PC-9 (cell line): ENCODE measurements around the gene IRF7. TPM values are rescaled to one million over a fixed set of nuclear protein-coding genes. Genes with fewer than 3 reads are reported as not detected.

Experiments used
- BruUV-seq: library from RNA; stranded (reverse); fragments of 400-500 nt; replicated peaks from 2 replicates; lab custom pipeline; 2021; lab: Mats Ljungman, UMichigan
- CTCF ChIA-PET: fragments of 300-600 bp; sonication (Branson Sonifier 250); formaldehyde crosslinking; loops from one replicate; lab custom pipeline; 2022; ENCODE audit warnings: antibody characterized with exemption; lab: Charles Lee
- POLR2A ChIA-PET: fragments of 300-600 bp; sonication (Branson Sonifier 250); formaldehyde crosslinking; loops from one replicate; lab custom pipeline; 2022; ENCODE audit warnings: antibody characterized with exemption; ENCODE audit not compliant: unreplicated experiment; lab: Charles Lee
- DNase-seq, 2 experiments: peaks; one replicate each; pipeline versions ENCODE4 v3.0.0 to v3.0.0-alpha.2; 2015 to 2022; ENCODE audit warnings: mixed read lengths in 1 of 2
- H2AFZ ChIP-seq: fragments of 200-600 bp; sonication (generic); 2 replicates; pipeline ENCODE4 v1.8.1; 2017; ENCODE audit warnings: antibody characterized with exemption
- H3F3A ChIP-seq: fragments of 200-600 bp; sonication (generic); 2 replicates; pipeline ENCODE4 v1.8.1; 2017; ENCODE audit warnings: antibody characterized with exemption, mild to moderate bottlenecking, low read depth; ENCODE audit not compliant: insufficient read depth
- H3K27ac ChIP-seq: fragments of 200-600 bp; sonication (generic); 2 replicates; pipeline ENCODE4 v1.6.1; 2016; ENCODE audit warnings: mixed run types
- H3K27me3 ChIP-seq: fragments of 200-600 bp; sonication (generic); 2 replicates; pipeline ENCODE4 v1.6.1; 2016; ENCODE audit warnings: low read depth, mixed run types; ENCODE audit not compliant: insufficient read depth
- H3K36me3 ChIP-seq: fragments of 200-600 bp; sonication (generic); 2 replicates; pipeline ENCODE4 v1.6.1; 2016; ENCODE audit warnings: low read depth, mixed run types
- H3K4me1 ChIP-seq: fragments of 200-600 bp; sonication (generic); replicated peaks from 2 replicates; pipeline ENCODE4 v1.6.1; 2016; ENCODE audit warnings: mixed run types; ENCODE audit not compliant: insufficient read depth
- H3K4me2 ChIP-seq: fragments of 200-600 bp; sonication (generic); 2 replicates; pipeline ENCODE4 v1.6.1; 2017; ENCODE audit warnings: mixed run types
- H3K4me3 ChIP-seq: fragments of 200-600 bp; sonication (generic); 2 replicates; pipeline ENCODE4 v1.6.1; 2016; ENCODE audit warnings: mixed run types
- H3K79me2 ChIP-seq: fragments of 200-600 bp; sonication (generic); 2 replicates; pipeline ENCODE4 v1.6.1; 2017; ENCODE audit warnings: low read depth, mixed run types
- H3K9me2 ChIP-seq: fragments of 200-600 bp; sonication (generic); 2 replicates; pipeline ENCODE4 v1.8.1; 2017; ENCODE audit warnings: mild to moderate bottlenecking; ENCODE audit not compliant: insufficient read depth
- H3K9me3 ChIP-seq: fragments of 200-600 bp; sonication (generic); 2 replicates; pipeline ENCODE4 v1.8.1; 2016; ENCODE audit warnings: low read depth; ENCODE audit not compliant: insufficient read depth
- H4K20me1 ChIP-seq: fragments of 200-600 bp; sonication (generic); 2 replicates; pipeline ENCODE4 v1.8.1; 2017; ENCODE audit not compliant: insufficient read depth
- EZH2 ChIP-seq: fragments of 200-600 bp; sonication (generic); IDR thresholded peaks from 2 replicates; pipeline ENCODE4 v1.8.0; 2017; ENCODE audit warnings: antibody characterized with exemption, low read depth
- intact Hi-C: fragments of 100-400 bp; cut with micrococcal nuclease; formaldehyde crosslinking; loops from one replicate; pipeline ENCODE4 v1.10.0; 2022; ENCODE audit not compliant: unreplicated experiment
- total RNA-seq: library from RNA; stranded (reverse); gene quantifications from 2 replicates; pipeline ENCODE4 v1.2.3, GENCODE V29; 2021
- TF ChIP-seq, protein P1 (sequence below): fragments of 200-600 bp; sonication (generic); conservative IDR thresholded peaks from 2 replicates; pipeline ENCODE4 v1.6.1; 2017; ENCODE audit warnings: mixed run types, antibody characterized with exemption, mild to moderate bottlenecking, moderate library complexity

The IRF7 gene
- total RNA-seq, 1 experiment from 2014 or later = 10.7 TPM

DNA sequence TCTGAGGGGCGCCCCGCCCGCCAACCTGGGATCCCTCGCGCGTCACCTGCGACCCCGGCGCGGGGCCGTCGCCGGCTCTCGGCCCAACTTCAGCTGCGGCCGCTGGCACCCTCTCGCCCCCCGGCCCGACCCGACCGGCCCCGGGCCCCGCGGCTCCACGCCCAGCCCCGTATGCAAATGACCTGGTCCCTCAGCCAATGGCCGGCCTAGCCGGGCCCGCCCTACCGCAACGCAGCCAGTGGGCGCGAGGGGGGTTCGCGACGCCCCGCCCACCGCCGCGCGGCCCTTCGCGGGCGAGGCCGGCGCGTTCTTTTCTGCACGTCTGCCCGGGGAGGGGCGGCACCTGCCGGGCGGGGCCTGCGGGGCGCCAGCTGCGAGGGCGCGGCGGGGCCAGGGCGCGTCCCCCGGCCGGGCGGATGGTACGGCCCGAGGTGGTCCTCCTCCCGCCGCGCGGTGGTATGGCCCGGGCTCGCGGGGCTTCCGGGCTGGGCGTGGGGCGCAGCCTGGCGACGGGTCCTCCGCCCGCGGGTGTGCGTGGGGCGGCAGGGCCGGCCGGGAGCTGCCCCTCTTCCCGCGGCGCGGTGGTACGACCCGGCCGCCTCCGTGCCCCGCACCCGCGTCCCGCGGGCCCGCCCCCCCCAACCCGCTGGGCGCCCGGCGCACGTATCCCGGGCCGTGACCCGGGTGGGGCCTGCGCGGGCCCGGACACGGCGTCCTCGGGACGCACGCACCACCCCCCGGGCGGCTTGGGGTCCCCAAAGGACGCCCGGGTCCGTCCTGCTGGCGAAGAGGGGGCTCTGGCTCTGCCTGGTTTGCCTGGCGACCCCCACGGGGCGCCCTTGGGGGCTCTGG, 47.2 kb downstream of the IRF7 start:
- CTCF ChIA-PET = no interaction called here
- no peak for TF ChIP-seq EZH2
- TF ChIP-seq, protein P1, sequence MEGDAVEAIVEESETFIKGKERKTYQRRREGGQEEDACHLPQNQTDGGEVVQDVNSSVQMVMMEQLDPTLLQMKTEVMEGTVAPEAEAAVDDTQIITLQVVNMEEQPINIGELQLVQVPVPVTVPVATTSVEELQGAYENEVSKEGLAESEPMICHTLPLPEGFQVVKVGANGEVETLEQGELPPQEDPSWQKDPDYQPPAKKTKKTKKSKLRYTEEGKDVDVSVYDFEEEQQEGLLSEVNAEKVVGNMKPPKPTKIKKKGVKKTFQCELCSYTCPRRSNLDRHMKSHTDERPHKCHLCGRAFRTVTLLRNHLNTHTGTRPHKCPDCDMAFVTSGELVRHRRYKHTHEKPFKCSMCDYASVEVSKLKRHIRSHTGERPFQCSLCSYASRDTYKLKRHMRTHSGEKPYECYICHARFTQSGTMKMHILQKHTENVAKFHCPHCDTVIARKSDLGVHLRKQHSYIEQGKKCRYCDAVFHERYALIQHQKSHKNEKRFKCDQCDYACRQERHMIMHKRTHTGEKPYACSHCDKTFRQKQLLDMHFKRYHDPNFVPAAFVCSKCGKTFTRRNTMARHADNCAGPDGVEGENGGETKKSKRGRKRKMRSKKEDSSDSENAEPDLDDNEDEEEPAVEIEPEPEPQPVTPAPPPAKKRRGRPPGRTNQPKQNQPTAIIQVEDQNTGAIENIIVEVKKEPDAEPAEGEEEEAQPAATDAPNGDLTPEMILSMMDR = no peak

DNA sequence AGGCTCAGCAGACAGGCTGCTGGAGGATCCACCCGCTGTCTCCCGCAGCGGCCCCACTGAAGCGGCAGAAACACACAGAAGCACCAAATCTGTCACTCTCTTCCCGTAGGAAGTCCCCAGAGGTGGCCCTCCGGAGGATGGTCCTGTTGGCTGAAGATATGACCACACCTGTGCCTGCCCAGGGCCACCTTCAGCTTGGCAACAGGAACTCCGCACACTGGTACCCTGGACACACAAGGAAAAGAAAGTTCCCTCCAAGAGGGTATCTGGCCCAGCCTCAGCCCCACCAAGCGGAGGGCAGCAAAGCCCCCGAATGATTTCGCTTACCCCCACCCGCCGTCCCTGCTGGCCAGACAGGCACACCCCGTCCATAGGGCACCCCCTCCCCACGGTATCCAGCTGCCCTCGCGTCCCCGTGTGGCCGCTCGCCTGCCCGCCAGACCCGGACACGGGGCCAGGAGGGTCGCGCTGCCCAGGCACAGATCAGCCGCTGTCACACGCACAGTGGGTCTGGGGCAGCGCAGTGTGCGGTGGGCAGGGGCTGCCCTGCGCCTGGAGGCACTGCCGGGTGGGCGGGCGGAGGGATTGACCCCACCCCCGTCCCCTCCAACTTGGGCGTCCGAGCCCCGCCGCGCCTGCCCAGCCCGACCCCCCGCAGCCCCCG, 48.0 kb downstream of the IRF7 start:
- H3K4me3 ChIP-seq = peak overlapping the region; percentile 54; the same call in 1 of the 2 replicates
- no peak overlapping the region for H3K27ac ChIP-seq
- H3K4me2 ChIP-seq = peak overlapping the region; percentile 78
- BruUV-seq = no TSS peak
- intact Hi-C loops = loop anchor here (10.0 kb wide), 1 partner anchor 157 kb away; no protein-coding TSS in a partner anchor
- H4K20me1 ChIP-seq = no peaks in the 10 kb centered on the region
- POLR2A ChIA-PET = no interaction called here
- no peaks in the 10 kb centered on the region for H3K79me2 ChIP-seq
- H3K27me3 ChIP-seq = no peaks in the 10 kb centered on the region
- H3F3A ChIP-seq = no peaks in the 10 kb centered on the region; the same call in 1 of the 2 replicates
- no peaks in the 10 kb centered on the region for H3K36me3 ChIP-seq
- no peaks in the 10 kb centered on the region for H3K9me2 ChIP-seq
- no peak for DNase-seq
- H2AFZ ChIP-seq = no peak overlapping the region
- H3K9me3 ChIP-seq = no peaks in the 10 kb centered on the region
- TF ChIP-seq EZH2 = no peak
- TF ChIP-seq, protein P1 = no peak
- H3K4me1 ChIP-seq = 0 out of 2 replicates have a peak, but pooled peaks cover 6% of the 10 kb centered on the region
- CTCF ChIA-PET = no interaction called here

More for the DNA sequence above, 47.2 kb downstream of the IRF7 start:
- no peak overlapping the region for H3K27ac ChIP-seq
- H4K20me1 ChIP-seq = no peaks in the 10 kb centered on the region
- H3K9me3 ChIP-seq = no peaks in the 10 kb centered on the region
- POLR2A ChIA-PET = no interaction called here
- BruUV-seq = no TSS peak
- intact Hi-C loops = loop anchor here (10.0 kb wide), 1 partner anchor 156 kb away; no protein-coding TSS in a partner anchor
- DNase-seq = peak; percentile 67 to 95
- H3K27me3 ChIP-seq = no peaks in the 10 kb centered on the region
- H3K4me3 ChIP-seq = peak overlapping the region; percentile 57; the same call in 1 of the 2 replicates
- H3K79me2 ChIP-seq = no peaks in the 10 kb centered on the region
- peak overlapping the region; percentile 85 for H3K4me2 ChIP-seq
- no peaks in the 10 kb centered on the region; the same call in 1 of the 2 replicates for H3F3A ChIP-seq
- no peak overlapping the region for H2AFZ ChIP-seq
- 0 out of 2 replicates have a peak, but pooled peaks cover 6% of the 10 kb centered on the region for H3K4me1 ChIP-seq
- no peaks in the 10 kb centered on the region for H3K36me3 ChIP-seq
- no peaks in the 10 kb centered on the region for H3K9me2 ChIP-seq

DNA sequence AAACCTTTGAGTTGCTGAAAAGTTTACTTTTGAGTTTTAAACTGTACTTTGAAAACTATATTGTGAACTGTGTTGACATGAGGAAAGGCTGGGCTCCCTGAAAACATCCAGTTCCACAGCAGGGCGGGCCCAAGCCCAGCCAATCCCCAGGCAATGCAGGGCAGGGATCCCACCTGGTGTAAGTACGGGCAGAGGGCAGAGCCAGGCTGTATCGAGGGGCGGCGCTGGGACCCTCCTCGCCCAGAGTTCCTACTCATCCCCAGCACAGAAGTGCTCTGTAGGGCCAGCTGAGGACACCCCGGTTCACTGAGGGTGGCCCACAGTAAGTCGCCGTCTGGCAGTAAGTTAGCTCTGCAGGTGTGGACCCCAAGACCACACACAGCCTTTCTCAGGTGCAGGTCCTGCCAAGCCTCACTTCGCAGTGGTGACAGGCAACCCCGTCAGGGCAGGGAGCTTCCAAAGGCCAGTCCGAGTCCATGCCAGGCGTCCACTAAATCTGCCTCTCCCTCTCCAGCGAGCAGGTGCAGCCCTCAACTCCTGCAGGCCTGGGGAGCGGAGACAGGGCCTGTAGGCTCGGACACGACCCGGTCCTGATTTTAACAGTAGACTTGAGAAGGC, 48.6 kb downstream of the IRF7 start:
- no peak for TF ChIP-seq EZH2
- TF ChIP-seq, protein P1 = no peak
- no peaks in the 10 kb centered on the region for H3K27me3 ChIP-seq
- H3K4me3 ChIP-seq = no peak overlapping the region; the same call in 1 of the 2 replicates
- DNase-seq = no peak
- no TSS peak for BruUV-seq
- H2AFZ ChIP-seq = no peak overlapping the region
- no peaks in the 10 kb centered on the region for H4K20me1 ChIP-seq
- H3F3A ChIP-seq = no peaks in the 10 kb centered on the region; the same call in 1 of the 2 replicates
- no peaks in the 10 kb centered on the region for H3K9me2 ChIP-seq
- H3K4me2 ChIP-seq = peak overlapping the region; percentile 78
- H3K9me3 ChIP-seq = no peaks in the 10 kb centered on the region
- H3K79me2 ChIP-seq = peaks cover 1% of the 10 kb centered on the region; the same call in 1 of the 2 replicates
- no peak overlapping the region for H3K27ac ChIP-seq
- POLR2A ChIA-PET = no interaction called here
- no peaks in the 10 kb centered on the region for H3K36me3 ChIP-seq
- intact Hi-C loops = loop anchor here (10.0 kb wide), 1 partner anchor 158 kb away; no protein-coding TSS in a partner anchor
- 0 out of 2 replicates have a peak, but pooled peaks cover 6% of the 10 kb centered on the region for H3K4me1 ChIP-seq
- CTCF ChIA-PET = no interaction called here
